Measurements from ENCODE around the gene PAXX. TPM values are rescaled to one million over a fixed set of nuclear protein-coding genes. Genes with fewer than 3 reads are reported as not detected.

The PAXX gene
- total RNA-seq, 1 donor, result 9.9 TPM

GRCh38 chr9:136965771-136966484 is 26.3 kb upstream of the PAXX start:
- peak; percentile 21 for DNase-seq (ENCODE audit: low read depth)
- H3K4me3 ChIP-seq (ENCODE audit: low read depth, low read length), result no peak overlapping the region
- TF ChIP-seq CTCF (IDR thresholded peaks at IDR 0.05; ENCODE audit: insufficient read depth, low read depth, low read length), result no peak

GRCh38 chr9:136968333-136969127 is 23.7 kb upstream of the PAXX start:
- DNase-seq (ENCODE audit: low read depth), result no peak
- no peak overlapping the region for H3K4me3 ChIP-seq (ENCODE audit: low read depth, low read length)
- no peak for TF ChIP-seq CTCF (IDR thresholded peaks at IDR 0.05; ENCODE audit: insufficient read depth, low read depth, low read length)

- H3K4me3 ChIP-seq (ENCODE audit: low read depth, low read length), result no peak overlapping the region
- no peak for TF ChIP-seq CTCF (IDR thresholded peaks at IDR 0.05; ENCODE audit: insufficient read depth, low read depth, low read length)
- no peak for DNase-seq (ENCODE audit: low read depth)
These were observed 23.1 kb upstream of the PAXX start for GRCh38 chr9:136969150-136969549.

GRCh38 chr9:136969774-136970173 is 22.4 kb upstream of the PAXX start:
- no peak for DNase-seq (ENCODE audit: low read depth)
- TF ChIP-seq CTCF (IDR thresholded peaks at IDR 0.05; ENCODE audit: insufficient read depth, low read depth, low read length), result no peak

DNA sequence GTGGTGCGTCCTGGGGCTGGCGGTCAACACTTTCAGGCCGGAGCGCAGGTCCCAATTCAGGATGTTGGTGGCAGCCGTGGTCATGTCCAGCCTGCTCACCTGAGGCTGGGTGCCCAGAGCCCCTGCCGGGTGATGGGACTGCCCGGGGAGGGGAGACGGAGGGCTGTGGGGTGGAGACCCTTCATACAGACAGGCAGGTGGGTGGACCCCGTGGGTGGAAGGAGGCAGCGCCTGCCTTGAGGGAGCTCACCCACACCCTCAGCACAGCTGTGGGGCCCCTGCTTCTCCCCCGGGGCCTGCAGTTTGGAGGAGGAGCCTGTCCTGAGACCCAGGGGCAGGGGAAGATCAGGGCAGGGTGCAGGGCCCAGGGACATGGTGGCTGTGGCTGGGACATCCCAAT is 21.9 kb upstream of the PAXX start:
- no peak for TF ChIP-seq CTCF (IDR thresholded peaks at IDR 0.05; ENCODE audit: insufficient read depth, low read depth, low read length)
- no peak for DNase-seq (ENCODE audit: low read depth)

More at GRCh38 chr9:136969774-136970173, 22.4 kb upstream of the PAXX start:
- no peak overlapping the region for H3K4me3 ChIP-seq (ENCODE audit: low read depth, low read length)

DNA sequence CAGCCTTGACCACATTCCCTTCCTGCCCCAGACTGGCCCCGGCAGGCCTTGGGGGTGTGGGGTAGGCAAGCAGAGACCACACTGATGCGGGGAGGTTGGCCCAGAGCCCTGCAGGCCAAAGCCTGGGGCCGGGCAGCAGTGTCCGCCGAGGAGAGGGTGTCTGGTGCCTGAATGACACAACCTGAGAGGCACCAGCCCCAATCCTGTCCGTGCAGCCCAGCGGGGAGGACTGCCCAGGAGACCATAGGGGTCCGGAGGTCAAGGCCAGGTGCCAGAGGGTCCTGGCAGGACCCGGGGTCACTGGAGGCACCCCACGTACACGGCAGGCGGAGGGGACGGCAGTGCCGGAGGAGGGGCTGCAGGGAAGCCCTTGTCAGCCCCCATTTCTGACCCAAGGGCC is 20.5 kb upstream of the PAXX start:
- H3K4me3 ChIP-seq (ENCODE audit: low read depth, low read length), result no peak overlapping the region
- no peak for DNase-seq (ENCODE audit: low read depth)
- no peak for TF ChIP-seq CTCF (IDR thresholded peaks at IDR 0.05; ENCODE audit: insufficient read depth, low read depth, low read length)

More for the DNA sequence above, 21.9 kb upstream of the PAXX start:
- no peak overlapping the region for H3K4me3 ChIP-seq (ENCODE audit: low read depth, low read length)

Data from fibroblast of villous mesenchyme (primary cell).